HG03139 (cell line): Measurements from ENCODE around the gene S100A13.
"Not testable (repeated sequence)": the region's sequence is repeated elsewhere in the genome, so short reads cannot be mapped to it uniquely, and the experiment has no call there.

ENCODE experiments used
- ATAC-seq: cut with Tn5 transposase; IDR thresholded peaks from one replicate; pipeline ENCODE4 v1.9.1; 2021; ENCODE audit not compliant: unreplicated experiment

Gene S100A13

GRCh38 chr1:153626904-153627714 is at the start of gene S100A13:
S100A13 (minus strand) TSS chr1:153627505; CDS start chr1:153626472, 1,033 bp downstream.
- ATAC-seq: no peak

- no peak for ATAC-seq
These were observed 46.2 kb upstream of the S100A13 start for GRCh38 chr1:153673511-153673910.

- ATAC-seq: peak; percentile 2
These were observed 44.5 kb upstream of the S100A13 start for GRCh38 chr1:153671628-153672353.

- ATAC-seq: peak; percentile 94
These were observed 43.7 kb upstream of the S100A13 start, which contains the start of gene ILF2 for GRCh38 chr1:153670859-153671627. ILF2 (minus strand) TSS chr1:153670993; CDS start chr1:153670922, 71 bp downstream.

- ATAC-seq: no peak
These were observed 43.1 kb upstream of the S100A13 start for GRCh38 chr1:153670257-153670858.

- ATAC-seq: no peak
These were observed 42.3 kb upstream of the S100A13 start for GRCh38 chr1:153669606-153670005.

GRCh38 chr1:153668672-153669071 is 41.4 kb upstream of the S100A13 start:
- ATAC-seq: not testable (repeated sequence)

- no peak for ATAC-seq
These were observed 40.1 kb upstream of the S100A13 start for GRCh38 chr1:153667439-153667838.

- ATAC-seq: no peak
These were observed 35.9 kb upstream of the S100A13 start for GRCh38 chr1:153663211-153663610.

GRCh38 chr1:153662269-153662668 is 35.0 kb upstream of the S100A13 start:
- ATAC-seq: no peak

- ATAC-seq: no peak
These were observed 33.9 kb upstream of the S100A13 start for GRCh38 chr1:153661111-153661708.

GRCh38 chr1:153659656-153660055 is 32.4 kb upstream of the S100A13 start:
- no peak for ATAC-seq

- no peak for ATAC-seq
These were observed 31.9 kb upstream of the S100A13 start for GRCh38 chr1:153659175-153659534.

GRCh38 chr1:153658400-153659174 is 31.3 kb upstream of the S100A13 start, which contains the start of gene SNAPIN:
SNAPIN (plus strand) TSS chr1:153658703; CDS start chr1:153658744, 41 bp downstream.
- peak; percentile 91 for ATAC-seq

- ATAC-seq: no peak
These were observed 28.0 kb upstream of the S100A13 start for GRCh38 chr1:153655333-153655732.

GRCh38 chr1:153652805-153653500 is 25.6 kb upstream of the S100A13 start:
- ATAC-seq: no peak

- ATAC-seq: no peak
These were observed 24.5 kb upstream of the S100A13 start for GRCh38 chr1:153651771-153652170.

- no peak for ATAC-seq
These were observed 22.5 kb upstream of the S100A13 start for GRCh38 chr1:153649863-153650235.
